Breast epithelium (tissue), 3 donors: ENCODE data around the gene HPCA.

Source experiments
- CTCF ChIP-seq, 3 donors: fragments of 450-650 bp; IDR thresholded peaks; one replicate each; pipeline ENCODE4 v1.5.1; 2016 to 2017; ENCODE audit warnings: antibody characterized with exemption in 3 of 3, mild to moderate bottlenecking in 3 of 3, moderate library complexity in 3 of 3
- POLR2A ChIP-seq: fragments of 450-650 bp; IDR thresholded peaks from one replicate; pipeline ENCODE4 v1.6.1; 2016; ENCODE audit warnings: antibody characterized with exemption, mild to moderate bottlenecking, moderate library complexity
- POLR2AphosphoS5 ChIP-seq, 3 donors: sonication (generic); formaldehyde crosslinking; IDR thresholded peaks; one replicate each; pipeline ENCODE4 v1.6.1; 2017; ENCODE audit warnings: antibody characterized with exemption in 3 of 3

GRCh38 chr1:32915766-32916706, 29.7 kb downstream of the HPCA start:
- TF ChIP-seq CTCF (IDR thresholded peaks at IDR 0.05) (no peak), POLR2A (no peak), POLR2AphosphoS5 (IDR thresholded peaks at IDR 0.05) (no peak)
